HEK293 (cell line): ENCODE results near the gene SUMO1.

Source experiments
- CTCF ChIA-PET: fragments of 350-600 bp; formaldehyde crosslinking; extraction: SDS; loops from one replicate; lab custom pipeline; 2021; ENCODE audit warnings: antibody characterized with exemption; lab: Yijun Ruan, JAX
- POLR2A ChIA-PET: fragments of 300-600 bp; formaldehyde crosslinking; extraction: SDS; loops from one replicate; lab custom pipeline; 2020; ENCODE audit warnings: antibody characterized with exemption, inconsistent platforms; lab: Yijun Ruan, JAX
- H3K27ac ChIP-seq: fragments of 200-500 bp; sonication (Bioruptor generic); 2 replicates; pipeline ENCODE4 v1.5.1; 2014; ENCODE audit warnings: low read depth, low read length, control low read depth, inconsistent platforms; ENCODE audit errors: extremely low read depth
- H3K36me3 ChIP-seq, 2 experiments: fragments of 200-500 bp in 1 of 2; sonication (Bioruptor generic) in 1 of 2; 1 replicate in 1 of 2; 2 replicates in 1 of 2; pipeline ENCODE4 v1.5.1; 2014 to 2017; ENCODE audit warnings: inconsistent platforms in 2 of 2, low read length in 2 of 2; ENCODE audit not compliant: control insufficient read depth in 2 of 2, insufficient read depth in 1 of 2
- H3K4me1 ChIP-seq: fragments of 200-500 bp; sonication (Bioruptor generic); 2 replicates; pipeline ENCODE4 v1.5.1; 2014; ENCODE audit warnings: mild to moderate bottlenecking, low read length, inconsistent platforms; ENCODE audit not compliant: control insufficient read depth, insufficient read depth
- H3K4me3 ChIP-seq: 2 replicates; pipeline ENCODE4 v1.5.1; 2011; ENCODE audit warnings: low read depth, mild to moderate bottlenecking, control low read depth, low read length, moderate library complexity
- H3K9me3 ChIP-seq: fragments of 200-500 bp; sonication (Bioruptor generic); 2 replicates; pipeline ENCODE4 v1.5.1; 2014; ENCODE audit warnings: low read depth, low read length, inconsistent platforms; ENCODE audit not compliant: control insufficient read depth, insufficient read depth
- FEZF1 ChIP-seq: fragments of 450-650 bp; formaldehyde crosslinking; IDR thresholded peaks from 2 replicates; pipeline ENCODE4 v1.5.1; 2016; ENCODE audit warnings: missing biosample characterization, missing genetic modification characterization
- GLI4 ChIP-seq: fragments of 450-650 bp; formaldehyde crosslinking; IDR thresholded peaks from 2 replicates; pipeline ENCODE4 v1.5.1; 2016; ENCODE audit warnings: missing biosample characterization, missing genetic modification characterization
- KLF8 ChIP-seq: fragments of 450-650 bp; formaldehyde crosslinking; IDR thresholded peaks from 2 replicates; pipeline ENCODE4 v1.5.1; 2016; ENCODE audit warnings: missing biosample characterization, missing genetic modification characterization
- REPIN1 ChIP-seq: fragments of 450-650 bp; formaldehyde crosslinking; IDR thresholded peaks from 2 replicates; pipeline ENCODE4 v1.5.1; 2017; ENCODE audit warnings: missing biosample characterization, missing genetic modification characterization, low read depth
- SALL2 ChIP-seq: fragments of 450-650 bp; formaldehyde crosslinking; IDR thresholded peaks from 2 replicates; pipeline ENCODE4 v1.5.0; 2017; ENCODE audit warnings: missing biosample characterization, mild to moderate bottlenecking, missing genetic modification characterization, borderline replicate concordance
- ZIC2 ChIP-seq: fragments of 450-650 bp; formaldehyde crosslinking; IDR thresholded peaks from 2 replicates; pipeline ENCODE4 v1.5.1; 2016; ENCODE audit warnings: missing biosample characterization, missing genetic modification characterization
- ZNF133 ChIP-seq: fragments of 450-650 bp; formaldehyde crosslinking; IDR thresholded peaks from 2 replicates; pipeline ENCODE4 v1.5.1; 2016; ENCODE audit warnings: missing biosample characterization, missing genetic modification characterization
- ZNF138 ChIP-seq: fragments of 450-650 bp; formaldehyde crosslinking; IDR thresholded peaks from 2 replicates; pipeline ENCODE4 v1.5.1; 2016; ENCODE audit warnings: missing biosample characterization, missing genetic modification characterization, borderline replicate concordance
- ZNF24 ChIP-seq: fragments of 450-650 bp; formaldehyde crosslinking; IDR thresholded peaks from 2 replicates; pipeline ENCODE4 v1.5.1; 2016; ENCODE audit warnings: missing biosample characterization, missing genetic modification characterization
- ZNF248 ChIP-seq: fragments of 450-650 bp; formaldehyde crosslinking; IDR thresholded peaks from 2 replicates; pipeline ENCODE4 v1.5.1; 2017; ENCODE audit warnings: missing biosample characterization, missing genetic modification characterization
- ZNF335 ChIP-seq: fragments of 450-650 bp; formaldehyde crosslinking; conservative IDR thresholded peaks from 2 replicates; pipeline ENCODE4 v1.5.1; 2016; ENCODE audit warnings: missing biosample characterization, missing genetic modification characterization
- ZNF423 ChIP-seq: fragments of 450-650 bp; formaldehyde crosslinking; IDR thresholded peaks from 2 replicates; pipeline ENCODE4 v1.5.1; 2016; ENCODE audit warnings: missing biosample characterization, missing genetic modification characterization
- ZNF433 ChIP-seq: fragments of 450-650 bp; formaldehyde crosslinking; IDR thresholded peaks from 2 replicates; pipeline ENCODE4 v1.5.1; 2016; ENCODE audit warnings: missing biosample characterization, missing genetic modification characterization, low read depth
- ZNF544 ChIP-seq: fragments of 450-650 bp; formaldehyde crosslinking; IDR thresholded peaks from 2 replicates; pipeline ENCODE4 v1.5.0; 2017; ENCODE audit warnings: missing biosample characterization, missing genetic modification characterization
- ZNF548 ChIP-seq: fragments of 450-650 bp; formaldehyde crosslinking; IDR thresholded peaks from 2 replicates; pipeline ENCODE4 v1.5.1; 2016; ENCODE audit warnings: missing biosample characterization, missing genetic modification characterization
- ZNF558 ChIP-seq: fragments of 450-650 bp; formaldehyde crosslinking; IDR thresholded peaks from 2 replicates; pipeline ENCODE4 v1.5.1; 2016; ENCODE audit warnings: missing biosample characterization, missing genetic modification characterization
- ZNF571 ChIP-seq: fragments of 450-650 bp; formaldehyde crosslinking; IDR thresholded peaks from 2 replicates; pipeline ENCODE4 v1.5.0; 2017; ENCODE audit warnings: missing biosample characterization, missing genetic modification characterization
- ZNF677 ChIP-seq: fragments of 450-650 bp; IDR thresholded peaks from 2 replicates; pipeline ENCODE4 v1.5.0; 2018; ENCODE audit warnings: missing biosample characterization, mild to moderate bottlenecking, missing genetic modification characterization, moderate library complexity
- ZSCAN30 ChIP-seq: fragments of 450-650 bp; IDR thresholded peaks from 2 replicates; pipeline ENCODE4 v1.5.1; 2018; ENCODE audit warnings: missing biosample characterization, mild to moderate bottlenecking, missing genetic modification characterization, moderate library complexity
- TF ChIP-seq, protein P1 (sequence below): fragments of 450-650 bp; formaldehyde crosslinking; IDR thresholded peaks from 2 replicates; pipeline ENCODE4 v1.5.1; 2017; ENCODE audit warnings: missing biosample characterization, missing genetic modification characterization
- TF ChIP-seq, protein P2 (sequence below): sonication (generic); formaldehyde crosslinking; IDR thresholded peaks from 2 replicates; pipeline ENCODE4 v1.8.1; 2022; ENCODE audit warnings: mild to moderate bottlenecking, moderate library complexity, missing genetic modification reagents
- TF ChIP-seq, protein P3 (sequence below): fragments of 450-650 bp; formaldehyde crosslinking; IDR thresholded peaks from 2 replicates; pipeline ENCODE4 v1.5.1; 2017; ENCODE audit warnings: missing biosample characterization, missing genetic modification characterization
- TF ChIP-seq, protein P4 (sequence below): fragments of 450-650 bp; formaldehyde crosslinking; IDR thresholded peaks from 2 replicates; pipeline ENCODE4 v1.5.1; 2016; ENCODE audit warnings: missing biosample characterization, missing genetic modification characterization
- TF ChIP-seq, protein P5 (sequence below): fragments of 450-650 bp; formaldehyde crosslinking; IDR thresholded peaks from 2 replicates; pipeline ENCODE4; 2016; ENCODE audit warnings: missing biosample characterization, missing genetic modification characterization

Gene SUMO1

DNA sequence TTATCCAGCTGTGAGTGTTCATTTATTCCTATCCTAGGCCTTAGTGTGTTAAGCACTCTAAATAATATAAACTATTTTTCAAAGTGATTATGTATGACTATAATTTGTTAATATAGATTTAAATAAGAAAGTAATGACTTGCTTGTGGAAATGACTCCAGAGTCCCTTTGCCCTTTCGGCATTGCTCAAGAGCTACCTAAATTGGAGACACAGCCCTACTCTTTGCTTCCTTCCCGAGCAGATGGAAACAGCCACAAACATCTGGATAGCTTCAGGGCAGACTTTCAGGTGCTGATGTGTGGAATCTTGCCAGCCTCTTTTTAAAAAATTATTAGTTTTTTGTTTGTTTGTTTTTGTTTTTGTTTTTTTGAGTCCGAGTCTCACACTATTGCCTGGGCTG lies 44.0 kb downstream of the SUMO1 start:
- H3K9me3 ChIP-seq = no peaks in the 10 kb centered on the region
- TF ChIP-seq ZNF335 (tag by site-specific recombination) (no peak), ZNF423 (no peak), KLF8 (tag by site-specific recombination) (no peak), ZNF24 (tag by site-specific recombination) (no peak), ZNF544 (tag by site-specific recombination) (no peak), SALL2 (no peak), ZNF571 (tag by site-specific recombination) (no peak), ZSCAN30 (tag by site-specific recombination) (no peak), ZNF138 (tag by site-specific recombination) (no peak), ZNF433 (tag by site-specific recombination) (no peak), ZIC2 (tag by site-specific recombination) (no peak), REPIN1 (tag by site-specific recombination) (no peak), ZNF558 (tag by site-specific recombination) (no peak), ZNF677 (no peak)
- TF ChIP-seq, protein P1, sequence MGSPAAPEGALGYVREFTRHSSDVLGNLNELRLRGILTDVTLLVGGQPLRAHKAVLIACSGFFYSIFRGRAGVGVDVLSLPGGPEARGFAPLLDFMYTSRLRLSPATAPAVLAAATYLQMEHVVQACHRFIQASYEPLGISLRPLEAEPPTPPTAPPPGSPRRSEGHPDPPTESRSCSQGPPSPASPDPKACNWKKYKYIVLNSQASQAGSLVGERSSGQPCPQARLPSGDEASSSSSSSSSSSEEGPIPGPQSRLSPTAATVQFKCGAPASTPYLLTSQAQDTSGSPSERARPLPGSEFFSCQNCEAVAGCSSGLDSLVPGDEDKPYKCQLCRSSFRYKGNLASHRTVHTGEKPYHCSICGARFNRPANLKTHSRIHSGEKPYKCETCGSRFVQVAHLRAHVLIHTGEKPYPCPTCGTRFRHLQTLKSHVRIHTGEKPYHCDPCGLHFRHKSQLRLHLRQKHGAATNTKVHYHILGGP (tag by site-specific recombination) = no peak
- TF ChIP-seq, protein P2, sequence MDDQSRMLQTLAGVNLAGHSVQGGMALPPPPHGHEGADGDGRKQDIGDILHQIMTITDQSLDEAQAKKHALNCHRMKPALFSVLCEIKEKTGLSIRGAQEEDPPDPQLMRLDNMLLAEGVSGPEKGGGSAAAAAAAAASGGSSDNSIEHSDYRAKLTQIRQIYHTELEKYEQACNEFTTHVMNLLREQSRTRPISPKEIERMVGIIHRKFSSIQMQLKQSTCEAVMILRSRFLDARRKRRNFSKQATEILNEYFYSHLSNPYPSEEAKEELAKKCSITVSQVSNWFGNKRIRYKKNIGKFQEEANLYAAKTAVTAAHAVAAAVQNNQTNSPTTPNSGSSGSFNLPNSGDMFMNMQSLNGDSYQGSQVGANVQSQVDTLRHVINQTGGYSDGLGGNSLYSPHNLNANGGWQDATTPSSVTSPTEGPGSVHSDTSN (CRISPR knock-in tag) = no peak
- TF ChIP-seq, protein P3, sequence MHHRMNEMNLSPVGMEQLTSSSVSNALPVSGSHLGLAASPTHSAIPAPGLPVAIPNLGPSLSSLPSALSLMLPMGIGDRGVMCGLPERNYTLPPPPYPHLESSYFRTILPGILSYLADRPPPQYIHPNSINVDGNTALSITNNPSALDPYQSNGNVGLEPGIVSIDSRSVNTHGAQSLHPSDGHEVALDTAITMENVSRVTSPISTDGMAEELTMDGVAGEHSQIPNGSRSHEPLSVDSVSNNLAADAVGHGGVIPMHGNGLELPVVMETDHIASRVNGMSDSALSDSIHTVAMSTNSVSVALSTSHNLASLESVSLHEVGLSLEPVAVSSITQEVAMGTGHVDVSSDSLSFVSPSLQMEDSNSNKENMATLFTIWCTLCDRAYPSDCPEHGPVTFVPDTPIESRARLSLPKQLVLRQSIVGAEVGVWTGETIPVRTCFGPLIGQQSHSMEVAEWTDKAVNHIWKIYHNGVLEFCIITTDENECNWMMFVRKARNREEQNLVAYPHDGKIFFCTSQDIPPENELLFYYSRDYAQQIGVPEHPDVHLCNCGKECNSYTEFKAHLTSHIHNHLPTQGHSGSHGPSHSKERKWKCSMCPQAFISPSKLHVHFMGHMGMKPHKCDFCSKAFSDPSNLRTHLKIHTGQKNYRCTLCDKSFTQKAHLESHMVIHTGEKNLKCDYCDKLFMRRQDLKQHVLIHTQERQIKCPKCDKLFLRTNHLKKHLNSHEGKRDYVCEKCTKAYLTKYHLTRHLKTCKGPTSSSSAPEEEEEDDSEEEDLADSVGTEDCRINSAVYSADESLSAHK = no peak
- CTCF ChIA-PET = interaction anchor here (0.5 to 1.2 kb wide), 2 partner anchors 344 to 400 kb away, joined by 3 read pairs; no protein-coding TSS in a partner anchor

DNA sequence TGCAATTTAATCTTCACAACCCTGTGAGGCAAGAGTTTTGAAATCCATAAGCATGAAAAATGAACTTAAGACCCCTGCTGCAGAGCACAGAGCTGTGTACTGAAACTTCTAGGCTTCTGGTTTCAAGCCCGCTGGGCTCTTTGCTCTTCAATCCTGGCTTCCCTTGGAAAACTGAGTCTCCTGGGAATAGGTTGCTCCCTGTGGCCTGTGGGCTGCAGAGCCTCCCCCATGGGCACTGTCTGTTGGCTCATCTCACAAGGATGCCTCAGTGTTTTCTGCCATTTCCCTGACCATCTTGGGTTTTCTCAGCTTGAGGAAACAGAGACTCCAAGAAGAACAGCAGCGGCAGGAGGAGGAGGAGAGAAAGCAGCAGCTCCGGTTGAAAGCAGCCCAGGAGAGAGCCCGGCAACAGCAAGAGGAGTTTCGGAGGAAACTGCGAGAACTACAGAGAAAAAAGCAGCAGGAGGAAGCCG lies 44.5 kb downstream of the SUMO1 start:
- ChIA-PET CTCF (interaction anchor here (0.5 to 0.9 kb wide), 2 partner anchors 15 to 400 kb away, joined by 3 to 7 read pairs; no protein-coding TSS in a partner anchor), POLR2A (no interaction called here)

More for the DNA sequence above, 44.0 kb downstream of the SUMO1 start:
- POLR2A ChIA-PET = no interaction called here
- Histone ChIP-seq H3K36me3 (no peaks in the 10 kb centered on the region), H3K4me3 (no peak overlapping the region), H3K4me1 (no peaks in the 10 kb centered on the region), H3K27ac (no peak overlapping the region)

DNA sequence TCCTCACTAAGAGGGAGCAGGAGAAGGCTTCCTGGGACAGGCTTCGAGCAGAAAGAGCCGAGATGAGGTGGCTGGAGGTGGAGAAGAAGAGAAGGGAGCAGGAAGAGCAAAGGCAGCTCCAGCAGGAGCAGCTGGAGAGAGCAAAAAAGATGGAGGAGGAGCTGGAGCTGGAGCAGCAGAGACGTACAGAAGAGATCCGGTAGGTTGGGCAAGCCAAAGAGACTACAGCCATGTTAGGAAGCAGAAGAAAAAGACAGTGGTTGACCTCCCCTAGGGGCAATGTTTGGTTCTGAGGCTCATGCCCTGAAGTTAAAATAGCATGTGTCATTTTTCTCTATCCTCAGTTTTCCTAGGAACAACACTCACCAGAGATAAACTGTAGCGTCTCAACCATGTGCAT lies 45.1 kb downstream of the SUMO1 start:
- CTCF ChIA-PET = interaction anchor here (0.9 kb wide), 1 partner anchor 15 kb away, joined by 7 read pairs; no protein-coding TSS in a partner anchor
- no peak overlapping the region for H3K27ac ChIP-seq
- POLR2A ChIA-PET = no interaction called here
- TF ChIP-seq GLI4 (tag by site-specific recombination) (no peak), ZNF133 (tag by site-specific recombination) (no peak), FEZF1 (no peak), ZNF248 (tag by site-specific recombination) (no peak)
- TF ChIP-seq, protein P4, sequence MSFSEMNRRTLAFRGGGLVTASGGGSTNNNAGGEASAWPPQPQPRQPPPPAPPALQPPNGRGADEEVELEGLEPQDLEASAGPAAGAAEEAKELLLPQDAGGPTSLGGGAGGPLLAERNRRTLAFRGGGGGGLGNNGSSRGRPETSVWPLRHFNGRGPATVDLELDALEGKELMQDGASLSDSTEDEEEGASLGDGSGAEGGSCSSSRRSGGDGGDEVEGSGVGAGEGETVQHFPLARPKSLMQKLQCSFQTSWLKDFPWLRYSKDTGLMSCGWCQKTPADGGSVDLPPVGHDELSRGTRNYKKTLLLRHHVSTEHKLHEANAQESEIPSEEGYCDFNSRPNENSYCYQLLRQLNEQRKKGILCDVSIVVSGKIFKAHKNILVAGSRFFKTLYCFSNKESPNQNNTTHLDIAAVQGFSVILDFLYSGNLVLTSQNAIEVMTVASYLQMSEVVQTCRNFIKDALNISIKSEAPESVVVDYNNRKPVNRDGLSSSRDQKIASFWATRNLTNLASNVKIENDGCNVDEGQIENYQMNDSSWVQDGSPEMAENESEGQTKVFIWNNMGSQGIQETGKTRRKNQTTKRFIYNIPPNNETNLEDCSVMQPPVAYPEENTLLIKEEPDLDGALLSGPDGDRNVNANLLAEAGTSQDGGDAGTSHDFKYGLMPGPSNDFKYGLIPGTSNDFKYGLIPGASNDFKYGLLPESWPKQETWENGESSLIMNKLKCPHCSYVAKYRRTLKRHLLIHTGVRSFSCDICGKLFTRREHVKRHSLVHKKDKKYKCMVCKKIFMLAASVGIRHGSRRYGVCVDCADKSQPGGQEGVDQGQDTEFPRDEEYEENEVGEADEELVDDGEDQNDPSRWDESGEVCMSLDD (tag by site-specific recombination) = no peak
- TF ChIP-seq, protein P5, sequence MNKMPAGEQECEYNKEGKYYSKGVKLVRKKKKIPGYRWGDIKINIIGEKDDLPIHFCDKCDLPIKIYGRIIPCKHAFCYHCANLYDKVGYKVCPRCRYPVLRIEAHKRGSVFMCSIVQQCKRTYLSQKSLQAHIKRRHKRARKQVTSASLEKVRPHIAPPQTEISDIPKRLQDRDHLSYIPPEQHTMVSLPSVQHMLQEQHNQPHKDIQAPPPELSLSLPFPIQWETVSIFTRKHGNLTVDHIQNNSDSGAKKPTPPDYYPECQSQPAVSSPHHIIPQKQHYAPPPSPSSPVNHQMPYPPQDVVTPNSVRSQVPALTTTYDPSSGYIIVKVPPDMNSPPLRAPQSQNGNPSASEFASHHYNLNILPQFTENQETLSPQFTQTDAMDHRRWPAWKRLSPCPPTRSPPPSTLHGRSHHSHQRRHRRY (tag by site-specific recombination) = no peak

More for the DNA sequence above, 44.5 kb downstream of the SUMO1 start:
- Histone ChIP-seq H3K4me1 (no peaks in the 10 kb centered on the region), H3K9me3 (no peaks in the 10 kb centered on the region), H3K27ac (no peak overlapping the region), H3K36me3 (no peaks in the 10 kb centered on the region), H3K4me3 (no peak overlapping the region)
- no peak for TF ChIP-seq ZNF548 (tag by site-specific recombination)
- peak; percentile 42; the same call in 1 of the 2 replicates for TF ChIP-seq ZNF677

More for the DNA sequence above, 45.1 kb downstream of the SUMO1 start:
- no peaks in the 10 kb centered on the region for H3K4me1 ChIP-seq
- H3K36me3 ChIP-seq = no peaks in the 10 kb centered on the region
- H3K4me3 ChIP-seq = no peak overlapping the region
- no peaks in the 10 kb centered on the region for H3K9me3 ChIP-seq
